Fibroblast of skin of left biceps (primary cell): Measurements from ENCODE around the gene INTS6.
"Not testable (repeated sequence)": the region's sequence is repeated elsewhere in the genome, so short reads cannot be mapped to it uniquely, and the experiment has no call there.

Experiments
- DNase-seq, 2 experiments: peaks; one replicate each; pipeline ENCODE4 v3.0.0-alpha.2; 2013; ENCODE audit warnings: low read depth in 2 of 2

The INTS6 gene

GRCh38 chr13:51415339-51415738 lies 37.5 kb downstream of the INTS6 start:
- DNase-seq: not testable (repeated sequence)

- DNase-seq: no peak
Measured at GRCh38 chr13:51412431-51412830, 40.4 kb downstream of the INTS6 start.

- DNase-seq: no peak
Measured at GRCh38 chr13:51405176-51405575, 47.7 kb downstream of the INTS6 start.

GRCh38 chr13:51397262-51397941 lies 55.4 kb downstream of the INTS6 start:
- DNase-seq: peak; percentile 6 to 14

- peak in 1 of 2 experiments; percentile 8 for DNase-seq
Measured at GRCh38 chr13:51396352-51396751, 56.5 kb downstream of the INTS6 start.

- DNase-seq: no peak
Measured at GRCh38 chr13:51394724-51395123, 58.1 kb downstream of the INTS6 start.

GRCh38 chr13:51385114-51385513 lies 67.7 kb downstream of the INTS6 start:
- no peak for DNase-seq

GRCh38 chr13:51380269-51380668 lies 72.6 kb downstream of the INTS6 start:
- DNase-seq: no peak

GRCh38 chr13:51373451-51373850 lies 79.4 kb downstream of the INTS6 start:
- no peak for DNase-seq

GRCh38 chr13:51371768-51372399 lies 81.0 kb downstream of the INTS6 start:
- no peak for DNase-seq

GRCh38 chr13:51370811-51371210 lies 82.0 kb downstream of the INTS6 start:
- DNase-seq: no peak

GRCh38 chr13:51370116-51370515 lies 82.7 kb downstream of the INTS6 start:
- peak; percentile 8 to 15 for DNase-seq

GRCh38 chr13:51364404-51365008 lies 88.3 kb downstream of the INTS6 start:
- peak; percentile 41 to 47 for DNase-seq

GRCh38 chr13:51363625-51364024 lies 89.2 kb downstream of the INTS6 start:
- no peak for DNase-seq

GRCh38 chr13:51361106-51361505 lies 91.7 kb downstream of the INTS6 start:
- DNase-seq: peak; percentile 11 to 21

- DNase-seq: no peak
Measured at GRCh38 chr13:51360489-51360888, 92.3 kb downstream of the INTS6 start.

- no peak for DNase-seq
Measured at GRCh38 chr13:51359352-51359751, 93.5 kb downstream of the INTS6 start.

GRCh38 chr13:51357928-51358595 lies 94.8 kb downstream of the INTS6 start:
- DNase-seq: no peak

GRCh38 chr13:51355217-51355616 lies 97.6 kb downstream of the INTS6 start:
- no peak for DNase-seq

GRCh38 chr13:51349016-51349415 lies 103.8 kb downstream of the INTS6 start:
- no peak for DNase-seq

GRCh38 chr13:51348069-51348967 lies 104.5 kb downstream of the INTS6 start:
- DNase-seq: no peak

GRCh38 chr13:51347099-51347498 lies 105.7 kb downstream of the INTS6 start:
- no peak for DNase-seq
